Measurements from ENCODE around the gene CCDC124. TPM values are rescaled to one million over a fixed set of nuclear protein-coding genes. Genes with fewer than 3 reads are reported as not detected.

Gene CCDC124
- total and polyA plus RNA-seq, 10 of the 15 experiments (the other 5 are each of a cell fraction or from before 2014, with no cell fraction given) = 3.7 to 184 (median 51.8) TPM

DNA sequence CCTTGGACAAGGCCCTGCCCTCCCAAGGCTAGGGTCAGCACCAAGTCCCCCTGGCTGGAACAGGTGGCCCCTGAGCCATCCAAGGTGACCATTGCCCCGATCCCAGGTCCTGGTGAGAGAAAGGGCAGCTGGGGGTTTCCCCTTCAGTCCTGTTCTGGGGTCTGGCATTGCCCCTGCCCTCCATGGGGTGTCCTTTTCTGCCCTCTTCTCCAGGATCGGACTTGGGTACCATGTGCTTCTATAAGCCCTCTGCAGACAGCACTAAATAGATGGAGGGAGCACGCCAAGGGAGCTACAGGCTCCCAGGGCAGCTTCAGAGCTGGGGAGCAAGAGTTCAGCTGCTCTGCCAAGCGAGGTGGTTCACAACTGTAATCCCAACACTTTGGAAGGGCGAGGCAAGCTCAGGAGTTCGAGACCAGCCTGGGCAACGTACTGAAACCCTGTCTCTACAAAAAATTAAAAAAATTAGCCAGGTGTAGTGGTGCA is 20.5 kb downstream of the CCDC124 start:
- Histone ChIP-seq H3K4me2 (ENCODE audit: control insufficient read depth, insufficient read depth) (no peak overlapping the region), H3K9me3 (replicated peaks; ENCODE audit: control insufficient read depth, insufficient read depth, low read length) (no peaks in the 10 kb centered on the region), H3K9ac (ENCODE audit: control insufficient read depth, insufficient read depth, low read length) (no peak overlapping the region), H4K20me1 (ENCODE audit: control insufficient read depth, insufficient read depth) (no peaks in the 10 kb centered on the region), H3K4me1 (ENCODE audit: control insufficient read depth, insufficient read depth, low read length) (peaks cover 39% of the 10 kb centered on the region), H3K27me3 (replicated peaks in 1 of 2; ENCODE audit: control insufficient read depth in 2 of 2, insufficient read depth in 2 of 2, low read length in 1 of 2) (peaks cover 10 to 11% of the 10 kb centered on the region in 2 experiments), H2AFZ (ENCODE audit: control insufficient read depth, low read depth, low read length) (no peak overlapping the region), H3K79me2 (ENCODE audit: control insufficient read depth, insufficient read depth, low read length) (no peaks in the 10 kb centered on the region), H3K27ac (ENCODE audit: control insufficient read depth, insufficient read depth) (no peak overlapping the region), H3K36me3 (ENCODE audit: control insufficient read depth in 2 of 2, insufficient read depth in 2 of 2, low read length in 1 of 2) (no peaks in the 10 kb centered on the region), H3K4me3 (no peak overlapping the region)
- no peak for FAIRE-seq
- DNase-seq (ENCODE audit: low read depth, low spot score) = no peak
- in situ Hi-C loops (cut with MboI) = no loop called here
- SMC1A ChIA-PET (ENCODE audit: uncharacterized antibody, unreplicated experiment) = interaction anchor here (1.2 to 1.8 kb wide), 3 partner anchors 13 to 94 kb away, joined by 3 read pairs; partner anchors contain the start of gene RPL18A
- TF ChIP-seq MTA3 (IDR thresholded peaks at IDR 0.05; ENCODE audit: borderline replicate concordance, low read length) (no peak), PML (IDR thresholded peaks at IDR 0.05; ENCODE audit: low read length) (no peak), PAX5 (IDR thresholded peaks at IDR 0.05; ENCODE audit: borderline replicate concordance, low read depth, low read length) (no peak), HCFC1 (IDR thresholded peaks at IDR 0.05; ENCODE audit: low read length) (no peak), TAF1 (IDR thresholded peaks at IDR 0.05; ENCODE audit: borderline replicate concordance, low read depth, low read length) (no peak), NFYA (IDR thresholded peaks at IDR 0.05; ENCODE audit: borderline replicate concordance, low read depth, low read length) (no peak), ZZZ3 (IDR thresholded peaks at IDR 0.05; ENCODE audit: control insufficient read depth, insufficient read length, low read depth) (no peak), HDAC6 (IDR thresholded peaks at IDR 0.05; ENCODE audit: unreplicated experiment) (no peak), YBX1 (IDR thresholded peaks at IDR 0.05) (no peak), NFXL1 (IDR thresholded peaks at IDR 0.05; ENCODE audit: borderline replicate concordance) (no peak), CBX3 (IDR thresholded peaks at IDR 0.05; ENCODE audit: borderline replicate concordance, low read depth) (no peak)
- TF ChIP-seq, protein P1, sequence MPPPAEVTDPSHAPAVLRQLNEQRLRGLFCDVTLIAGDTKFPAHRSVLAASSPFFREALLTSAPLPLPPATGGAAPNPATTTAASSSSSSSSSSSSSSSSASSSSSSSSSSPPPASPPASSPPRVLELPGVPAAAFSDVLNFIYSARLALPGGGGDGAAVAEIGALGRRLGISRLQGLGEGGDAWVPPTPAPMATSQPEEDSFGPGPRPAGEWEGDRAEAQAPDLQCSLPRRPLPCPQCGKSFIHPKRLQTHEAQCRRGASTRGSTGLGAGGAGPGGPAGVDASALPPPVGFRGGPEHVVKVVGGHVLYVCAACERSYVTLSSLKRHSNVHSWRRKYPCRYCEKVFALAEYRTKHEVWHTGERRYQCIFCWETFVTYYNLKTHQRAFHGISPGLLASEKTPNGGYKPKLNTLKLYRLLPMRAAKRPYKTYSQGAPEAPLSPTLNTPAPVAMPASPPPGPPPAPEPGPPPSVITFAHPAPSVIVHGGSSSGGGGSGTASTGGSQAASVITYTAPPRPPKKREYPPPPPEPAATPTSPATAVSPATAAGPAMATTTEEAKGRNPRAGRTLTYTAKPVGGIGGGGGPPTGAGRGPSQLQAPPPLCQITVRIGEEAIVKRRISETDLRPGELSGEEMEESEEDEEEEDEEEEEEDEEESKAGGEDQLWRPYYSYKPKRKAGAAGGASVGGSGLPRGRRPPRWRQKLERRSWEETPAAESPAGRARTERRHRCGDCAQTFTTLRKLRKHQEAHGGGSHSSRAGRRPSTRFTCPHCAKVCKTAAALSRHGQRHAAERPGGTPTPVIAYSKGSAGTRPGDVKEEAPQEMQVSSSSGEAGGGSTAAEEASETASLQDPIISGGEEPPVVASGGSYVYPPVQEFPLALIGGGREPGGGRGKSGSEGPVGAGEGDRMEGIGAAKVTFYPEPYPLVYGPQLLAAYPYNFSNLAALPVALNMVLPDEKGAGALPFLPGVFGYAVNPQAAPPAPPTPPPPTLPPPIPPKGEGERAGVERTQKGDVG (CRISPR knock-in tag; IDR thresholded peaks at IDR 0.05) = no peak
- 14% methylated on average over 7 of the region's 7 CpGs for WGBS (ENCODE audit: insufficient coverage, insufficient replicate concordance, low lambda C conversion rate, missing lambda C conversion rate)
- no TSS peak for BruUV-seq (replicated peaks)
- RAD21 ChIA-PET (ENCODE audit: unreplicated experiment) = interaction anchor here (0.8 to 2.7 kb wide), 4 partner anchors 42 to 94 kb away, joined by 3 to 14 read pairs (median 4); partner anchors contain the start of gene RPL18A
- ATAC-seq = no peak
- POLR2A ChIA-PET = interaction anchor here (0.6 to 2.9 kb wide), 5 partner anchors 10 to 127 kb away, joined by 3 to 14 read pairs (median 5); partner anchors contain the start of gene CCDC124
- CTCF ChIA-PET = interaction anchor here (0.7 to 4.1 kb wide), 6 partner anchors 9 to 94 kb away, joined by 3 to 27 read pairs (median 4); partner anchors contain the start of gene RPL18A
- intact Hi-C loops (cut with micrococcal nuclease; ENCODE audit: unreplicated experiment) = no loop called here
